SK-MEL-5 (cell line): Measurements from ENCODE around the gene KIAA1755. TPM values are rescaled to one million over a fixed set of nuclear protein-coding genes. Genes with fewer than 3 reads are reported as not detected.

Experiments used
- DNase-seq: peaks from one replicate; pipeline ENCODE4 v3.0.0-alpha.2; 2016; ENCODE audit warnings: low read depth, low spot score
- in situ Hi-C: cut with HindIII; loops from 2 replicates; pipeline ENCODE4 v1.10.0; 2016; ENCODE audit warnings: low sequenced_read_pairs, high pct_unique_total_duplicates, low pct_unique_long_range_greater_than_20kb
- total RNA-seq: library from RNA; depleted of rRNA; stranded (reverse); fragments of >200 nt; shearing (Covaris generic); gene quantifications from 2 replicates; pipeline ENCODE4 v1.2.3, GENCODE V29; 2014

The KIAA1755 gene
- total RNA-seq, 1 experiment from 2014 or later: not detected

DNA sequence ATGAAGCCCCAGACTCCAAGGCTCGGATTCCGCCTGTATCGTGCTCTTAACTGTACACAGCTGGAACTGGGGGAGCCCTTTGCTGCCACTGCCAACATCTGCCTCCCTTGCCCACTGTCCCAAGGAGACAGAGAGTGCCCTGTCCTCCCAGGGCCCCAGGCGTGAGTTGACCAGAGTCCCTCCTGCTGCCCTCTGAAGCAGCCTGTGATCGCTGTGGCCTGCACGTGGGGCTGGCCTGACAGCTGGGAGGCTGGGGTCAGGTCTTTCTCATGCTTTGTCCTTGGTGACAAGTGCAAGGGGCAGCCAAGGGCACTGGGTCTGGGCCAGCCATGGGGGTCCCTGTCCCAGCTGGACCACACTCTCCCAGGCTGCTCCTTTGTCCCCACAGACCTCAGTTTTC lies 44.3 kb downstream of the KIAA1755 start:
- no peak for DNase-seq
- in situ Hi-C loops: no loop called here

DNA sequence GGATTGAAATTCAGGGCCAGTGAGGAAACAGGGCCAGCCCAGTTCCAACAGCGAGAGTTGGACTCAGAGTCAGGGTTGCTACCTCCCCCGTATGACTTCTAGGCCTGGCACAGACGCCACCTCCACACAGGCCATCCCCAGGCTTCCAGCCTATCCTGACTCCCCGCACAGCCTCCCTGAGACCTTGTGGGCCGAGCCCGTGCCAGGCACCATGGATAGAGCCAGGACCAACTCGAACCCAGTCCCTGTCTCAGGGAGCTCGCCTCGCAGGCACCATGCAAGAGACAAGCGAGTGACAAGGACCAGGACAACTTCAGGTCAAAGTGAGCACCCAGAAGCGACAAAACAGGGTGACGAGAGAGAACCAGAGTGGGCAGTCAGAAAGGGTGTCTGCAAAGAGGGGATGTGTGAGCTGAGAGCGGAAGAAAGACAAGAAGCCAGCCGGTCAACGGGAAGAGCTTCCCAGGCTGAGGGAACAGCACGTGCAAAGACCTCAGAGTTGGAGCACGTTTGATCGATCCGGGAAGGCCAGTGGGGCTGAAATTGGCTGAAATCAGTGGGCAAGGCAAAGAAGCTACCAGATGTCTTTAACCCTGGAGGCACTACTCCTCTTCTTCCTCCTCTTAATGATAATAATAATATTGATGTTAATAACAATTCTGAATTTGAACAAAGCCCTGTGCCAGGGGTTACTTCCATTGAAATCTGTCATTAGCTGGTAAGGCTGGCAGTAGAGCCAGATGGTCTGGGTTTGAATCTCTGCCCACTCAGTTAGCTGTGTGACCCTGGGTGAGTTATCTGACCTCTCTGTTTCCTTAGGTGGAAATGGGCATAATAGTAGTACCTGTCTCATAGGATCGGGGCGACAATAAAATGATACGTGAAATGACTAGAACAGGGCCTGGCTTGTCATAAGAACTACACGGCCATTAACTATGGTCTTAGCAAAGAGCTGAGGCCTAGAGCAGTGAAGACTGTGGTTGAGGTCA lies 45.0 kb downstream of the KIAA1755 start:
- in situ Hi-C loops: no loop called here

DNA sequence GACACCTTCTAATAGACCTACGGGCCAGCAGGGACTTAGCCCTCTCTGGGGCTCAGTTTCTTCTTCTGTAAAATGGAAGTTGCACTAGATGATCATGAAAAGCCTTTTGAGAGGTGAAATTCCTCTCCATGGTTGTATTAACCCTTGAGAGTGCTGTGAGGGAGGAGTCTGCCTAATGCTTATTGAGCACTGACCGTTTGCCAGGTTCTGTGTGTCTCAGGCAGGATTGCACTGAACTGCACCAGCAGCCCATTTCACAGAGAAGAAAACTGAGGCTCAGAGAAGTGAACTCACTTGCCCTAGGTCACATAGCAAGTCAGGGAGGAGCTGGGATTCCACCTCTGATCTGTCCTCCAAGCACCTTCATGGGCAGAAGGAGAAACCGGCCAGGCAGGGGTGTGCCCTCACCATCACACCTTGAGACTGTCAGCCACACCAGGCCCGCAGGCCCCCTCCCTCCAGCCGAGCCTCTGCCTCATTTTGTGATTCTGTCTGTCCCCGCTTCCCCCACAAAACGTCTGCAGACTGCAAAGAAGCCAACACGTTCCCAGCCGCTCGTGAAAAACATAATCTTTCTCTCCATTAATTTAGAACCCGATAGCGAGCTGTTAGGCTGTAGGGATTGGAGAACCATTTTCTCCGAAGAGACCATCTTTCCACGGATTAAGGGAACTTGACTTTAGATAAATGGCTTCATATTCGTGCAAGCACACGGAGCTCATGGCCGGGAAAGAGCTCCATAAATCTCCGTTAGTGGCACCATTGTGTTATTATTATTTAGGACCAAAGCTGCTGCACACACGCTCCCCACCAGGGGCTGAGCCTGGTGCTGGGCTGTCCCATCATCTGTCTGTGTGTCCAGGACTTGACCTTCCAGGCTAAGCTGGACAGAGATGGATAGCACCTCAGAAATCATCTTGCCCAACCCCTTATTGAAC lies 46.0 kb downstream of the KIAA1755 start:
- in situ Hi-C loops: no loop called here
- no peak for DNase-seq

More for the DNA sequence above, 45.0 kb downstream of the KIAA1755 start:
- DNase-seq: no peak

DNA sequence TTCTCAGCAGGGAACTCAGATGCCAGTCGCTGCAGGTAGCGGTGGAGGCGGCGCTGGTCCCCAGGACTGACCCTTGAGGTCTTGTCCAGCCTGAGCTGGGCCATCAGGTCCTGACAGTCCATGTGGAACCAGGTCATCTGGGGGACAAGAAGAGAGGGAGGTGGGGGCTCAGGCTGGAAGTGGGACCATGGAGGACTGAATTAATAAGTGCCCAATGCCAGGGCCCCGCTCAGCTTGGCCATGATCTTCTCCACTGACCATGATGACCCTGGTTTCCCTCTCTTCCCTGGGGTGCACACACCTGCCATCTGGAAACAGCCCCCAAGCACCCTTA lies 47.0 kb downstream of the KIAA1755 start:
- no peak for DNase-seq
- in situ Hi-C loops: no loop called here

DNA sequence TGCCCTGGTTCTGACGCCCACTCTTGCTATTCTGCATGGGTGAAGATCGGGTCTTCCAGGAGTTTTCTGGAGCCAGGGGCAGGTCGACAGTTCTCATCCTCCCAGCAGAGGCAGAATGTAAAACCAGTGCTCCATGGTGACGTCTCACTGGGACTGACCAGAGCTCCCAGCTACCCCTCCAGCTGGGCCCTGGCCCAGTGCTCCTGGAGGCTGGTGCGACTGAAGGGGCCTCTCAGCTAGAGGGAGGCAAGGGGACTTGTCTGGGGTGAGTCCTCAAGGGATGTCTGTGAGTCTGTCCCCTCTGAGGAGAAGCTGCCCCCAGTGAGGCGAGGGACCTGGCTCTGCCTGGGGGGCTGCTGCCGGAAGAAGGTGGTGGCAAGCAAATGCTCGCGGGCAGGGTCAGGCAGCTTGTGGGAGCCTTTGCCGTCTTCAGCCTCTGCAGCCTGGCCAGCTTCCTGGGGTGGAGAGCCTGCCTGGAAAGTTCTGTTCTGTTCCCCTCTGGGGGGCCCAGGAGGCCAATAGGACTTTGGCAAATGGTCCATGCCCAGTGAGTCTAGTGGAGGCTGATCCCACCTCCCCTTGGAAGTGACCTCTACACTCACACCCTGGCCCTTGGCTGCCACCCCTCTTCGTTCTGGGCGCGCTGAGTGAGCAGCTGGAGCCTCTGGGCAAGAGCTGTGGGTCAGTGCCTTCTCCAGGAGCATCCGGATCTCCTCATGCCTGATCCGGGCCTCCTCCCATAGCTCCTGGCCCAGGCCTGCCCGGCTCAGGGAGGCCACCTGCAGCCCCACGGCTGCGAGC lies 47.5 kb downstream of the KIAA1755 start:
- no peak for DNase-seq
- in situ Hi-C loops: no loop called here

DNA sequence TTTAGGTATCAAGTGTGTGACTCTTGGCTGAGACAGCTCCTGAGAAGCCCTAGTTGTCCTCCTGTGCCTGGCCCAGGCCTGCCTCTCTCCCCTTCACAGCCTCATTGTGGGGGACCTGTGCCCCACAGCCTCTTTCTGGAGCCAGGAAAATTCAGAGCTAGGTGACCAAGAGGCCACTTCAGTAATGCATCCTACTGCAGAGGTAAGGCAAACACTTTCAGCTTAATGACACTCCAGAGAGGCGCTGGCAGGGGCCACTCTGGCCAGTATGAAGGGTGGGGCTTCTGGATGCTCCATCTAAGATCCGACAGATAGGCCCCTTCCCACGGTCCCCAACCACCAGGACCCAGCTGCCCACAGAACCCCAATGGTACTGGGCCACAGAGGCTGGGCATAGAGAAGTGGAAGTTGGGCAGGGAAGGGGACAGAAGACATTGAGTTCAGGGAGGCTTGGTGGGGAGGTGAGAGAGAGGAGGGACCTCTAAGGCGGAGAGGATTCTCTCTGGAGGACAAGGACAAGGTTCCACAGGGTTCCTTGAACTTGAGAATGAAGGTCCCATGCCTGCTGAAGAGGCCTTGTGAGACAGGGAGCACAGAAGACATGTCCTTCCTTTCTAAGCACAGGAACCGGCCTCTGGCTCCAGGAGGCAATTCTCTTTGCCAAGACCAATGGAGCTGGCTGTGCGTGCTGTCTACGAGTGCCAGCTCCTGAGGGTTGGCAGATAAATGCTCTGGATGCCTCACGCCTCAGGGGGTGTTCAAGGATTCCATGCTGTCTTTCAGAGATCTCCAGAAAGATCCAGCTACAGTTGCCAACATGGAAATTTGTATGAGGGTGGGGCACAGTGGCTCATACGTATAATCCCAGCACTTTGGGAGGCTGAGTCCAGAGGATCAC lies 49.1 kb downstream of the KIAA1755 start:
- DNase-seq: no peak
- in situ Hi-C loops: no loop called here

DNA sequence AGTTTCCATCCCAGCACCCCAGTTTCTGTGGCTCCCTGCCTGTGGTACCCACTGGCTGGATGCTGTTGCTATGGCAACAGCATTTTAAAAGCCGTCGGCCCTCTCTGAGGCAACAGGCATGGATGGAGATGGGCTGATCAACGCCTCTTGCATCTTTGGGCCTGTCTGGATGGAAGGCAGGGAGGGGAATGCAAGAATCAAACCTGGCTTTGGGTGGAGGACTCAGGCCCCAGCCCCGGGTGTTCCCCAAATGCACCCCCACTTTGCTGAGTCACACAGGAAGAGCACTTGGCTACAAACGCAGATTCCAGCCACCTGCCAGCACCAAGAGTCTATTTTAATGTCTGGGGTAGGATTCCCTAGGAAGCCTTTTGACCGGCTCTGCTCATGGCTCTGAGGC lies 49.8 kb downstream of the KIAA1755 start:
- in situ Hi-C loops: no loop called here
- DNase-seq: no peak

DNA sequence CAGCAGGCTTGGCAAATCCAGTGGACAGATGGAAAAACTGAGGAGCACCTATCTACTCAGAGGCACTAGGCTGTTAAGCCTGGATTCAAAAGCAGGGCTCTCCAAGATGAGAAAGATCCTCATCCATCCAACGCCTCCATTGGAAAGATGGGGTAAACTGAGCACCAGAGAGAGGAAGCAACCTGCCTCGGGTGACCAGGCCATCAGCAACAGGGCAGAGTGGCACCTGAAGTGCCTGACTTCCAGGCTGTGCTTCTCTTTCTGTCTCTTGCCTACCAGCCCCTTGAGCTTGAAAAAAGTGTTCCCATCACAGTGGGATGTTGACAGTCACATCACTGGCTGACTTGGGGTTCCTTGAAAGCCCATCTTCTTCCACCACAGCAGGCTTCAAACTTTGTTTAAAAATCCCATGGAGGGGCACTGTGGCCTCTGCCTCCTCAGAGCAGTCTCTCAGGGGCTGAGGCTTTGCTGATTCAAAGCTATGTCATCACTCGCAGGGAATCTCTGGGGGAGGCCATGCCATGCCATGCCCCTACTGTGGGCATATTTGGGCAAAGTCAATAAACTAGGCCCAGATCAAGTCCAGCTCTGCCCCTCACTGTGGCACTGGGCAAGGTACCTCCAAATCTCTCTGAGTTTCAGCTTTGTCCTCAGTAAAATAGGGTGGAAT lies 50.7 kb downstream of the KIAA1755 start:
- no peak for DNase-seq
- in situ Hi-C loops: no loop called here

DNA sequence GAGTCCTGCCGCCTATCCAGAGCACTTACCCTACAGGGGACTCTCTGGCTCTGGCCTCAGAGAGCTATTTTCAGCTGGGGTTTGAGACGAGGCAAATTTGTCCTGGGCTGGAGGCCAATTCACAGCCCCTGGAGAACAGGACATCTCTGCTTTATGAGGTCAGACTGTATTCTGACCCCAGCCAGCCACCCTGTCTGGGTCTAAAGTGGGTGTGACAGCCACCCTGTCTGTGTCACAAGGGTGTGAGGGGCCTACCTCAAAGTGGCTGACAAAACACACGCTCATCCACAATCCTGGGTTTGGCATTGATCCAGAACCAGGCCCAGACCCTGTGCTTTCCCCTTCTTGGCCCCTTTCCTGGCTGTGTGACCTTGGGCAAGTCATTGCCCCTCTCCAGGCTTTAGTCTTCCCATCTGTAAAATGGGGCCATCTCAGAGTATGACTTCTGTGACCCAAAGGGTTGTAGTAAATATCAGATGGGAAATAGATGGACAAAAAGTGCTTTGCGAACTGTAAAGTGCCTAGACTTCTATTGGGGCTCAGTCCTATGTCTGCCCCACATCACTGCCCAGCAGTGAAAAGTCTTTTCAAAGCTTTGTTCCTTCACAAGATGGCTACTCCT lies 51.4 kb downstream of the KIAA1755 start:
- in situ Hi-C loops: no loop called here
- DNase-seq: no peak

DNA sequence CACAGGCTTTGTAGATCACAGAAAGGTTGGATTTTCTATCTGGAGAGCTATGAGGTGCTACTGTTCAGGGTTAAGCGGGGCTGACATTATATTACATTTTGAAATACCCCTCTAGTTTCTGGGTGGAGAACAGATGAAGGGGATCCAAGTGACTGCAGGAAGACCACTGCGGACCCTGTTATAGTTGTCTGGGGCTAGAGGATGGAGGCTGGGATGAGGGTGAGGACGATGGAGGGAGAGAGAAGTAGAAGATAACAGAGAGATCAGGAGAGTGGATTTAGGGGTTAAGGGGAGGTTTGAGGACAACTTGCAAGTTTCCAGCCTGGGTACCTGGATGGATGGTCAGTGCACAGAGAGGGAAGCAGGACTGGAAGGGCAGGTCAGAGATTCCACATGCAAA lies 52.0 kb downstream of the KIAA1755 start:
- DNase-seq: no peak
- in situ Hi-C loops: no loop called here

DNA sequence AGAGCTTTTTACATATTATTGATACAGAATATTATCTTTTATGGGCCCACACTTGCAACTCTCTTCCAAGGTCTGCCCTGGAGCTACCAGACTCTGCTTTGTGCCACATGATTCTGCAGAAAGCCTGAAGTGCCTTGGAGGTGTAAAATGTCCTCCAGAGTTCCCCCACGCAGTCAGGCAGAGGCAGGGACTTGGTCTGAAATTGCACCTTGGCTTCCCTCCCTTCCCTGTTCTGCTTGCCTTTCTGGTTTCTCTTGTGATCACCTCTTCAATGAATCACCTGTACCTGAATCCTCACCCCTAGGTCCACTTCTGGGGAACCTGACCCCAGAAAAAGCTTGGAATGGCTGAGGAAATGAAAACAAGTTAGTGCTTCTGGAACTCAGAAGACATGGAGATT lies 52.4 kb downstream of the KIAA1755 start:
- in situ Hi-C loops: no loop called here

DNA sequence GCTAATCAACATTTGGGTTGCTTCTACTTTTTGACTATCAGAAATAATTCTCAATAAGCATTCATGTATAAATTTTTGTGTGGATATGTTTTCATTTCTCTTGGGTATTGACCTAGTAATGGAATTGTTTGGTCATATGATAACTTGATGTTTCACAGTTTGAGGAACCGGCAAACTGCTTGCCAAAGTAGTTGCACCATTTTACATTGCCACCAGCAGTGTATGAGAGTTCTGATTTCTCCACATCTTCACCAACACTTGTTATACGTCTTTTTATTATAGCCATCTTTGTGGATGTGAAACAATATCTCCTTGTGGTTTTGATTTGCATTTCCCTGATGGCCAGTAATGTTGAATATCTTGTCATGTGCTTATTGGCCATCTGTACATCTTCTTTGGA lies 52.9 kb downstream of the KIAA1755 start:
- DNase-seq: no peak
- in situ Hi-C loops: no loop called here

More for the DNA sequence above, 52.4 kb downstream of the KIAA1755 start:
- DNase-seq: no peak

DNA sequence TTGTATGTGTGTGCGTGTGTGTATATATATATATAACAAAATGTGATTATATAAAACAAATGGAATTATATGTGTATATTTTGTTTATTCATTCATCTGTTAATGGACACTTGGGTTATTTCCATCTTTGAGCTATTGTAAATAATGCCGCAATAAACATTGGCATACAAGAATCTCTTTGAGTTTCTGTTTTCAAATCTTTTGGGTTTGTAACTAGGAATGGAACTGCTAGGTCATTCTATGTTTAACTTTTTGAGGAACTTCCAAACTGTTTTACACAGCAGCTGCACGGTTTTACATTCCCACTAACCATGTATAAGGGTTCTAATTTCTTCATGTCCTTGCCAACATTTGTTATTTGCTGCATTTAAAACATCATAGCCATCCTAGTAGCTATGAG lies 55.5 kb downstream of the KIAA1755 start:
- no peak for DNase-seq
- in situ Hi-C loops: no loop called here

DNA sequence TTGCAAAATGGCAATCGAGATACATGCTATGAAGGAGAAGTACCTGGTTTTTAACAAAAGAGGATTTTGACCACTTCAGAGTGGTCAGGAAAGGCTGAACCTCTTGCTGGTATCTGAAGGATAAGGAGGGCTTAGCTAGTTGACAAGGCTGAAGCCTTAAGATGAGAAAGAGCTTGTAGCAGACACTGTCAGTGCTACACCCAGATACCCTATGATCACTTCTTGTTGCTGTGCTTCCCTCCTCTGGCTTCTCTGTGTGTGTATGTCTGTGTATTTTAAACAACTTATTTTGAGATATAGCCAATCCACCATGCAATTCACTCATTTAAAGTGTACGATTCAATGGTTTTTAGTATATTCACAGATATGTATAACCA lies 56.6 kb downstream of the KIAA1755 start:
- in situ Hi-C loops: no loop called here
- no peak for DNase-seq

DNA sequence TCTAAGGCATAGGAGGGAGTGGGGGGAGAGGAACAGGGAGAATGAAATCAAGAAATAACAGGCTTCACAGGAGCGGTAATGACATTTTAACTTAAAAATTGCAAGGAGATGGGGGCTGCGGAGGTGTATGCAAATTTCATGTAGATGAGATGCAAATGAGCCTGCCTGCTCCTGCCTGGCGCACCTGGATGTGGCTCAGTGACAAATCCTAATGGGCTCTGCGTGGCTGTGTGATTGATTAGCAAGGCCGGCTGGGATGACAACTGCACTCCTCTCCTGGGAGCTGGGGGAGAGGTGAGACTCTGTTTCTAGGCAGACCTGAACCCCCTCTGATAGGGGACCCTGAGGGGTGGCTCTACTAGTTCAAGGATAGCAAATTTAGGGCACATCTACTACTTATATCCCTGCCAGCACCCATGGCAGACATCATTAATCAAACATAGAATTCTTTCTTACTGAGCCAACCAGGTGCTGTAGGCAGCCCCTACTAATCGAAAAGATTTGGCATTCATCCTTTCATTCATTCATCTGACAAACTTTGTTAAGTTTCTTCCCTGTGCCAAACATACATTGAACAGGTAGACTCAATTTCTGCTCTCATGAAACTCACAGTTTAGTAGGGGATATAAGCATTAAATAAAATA lies 57.1 kb downstream of the KIAA1755 start:
- in situ Hi-C loops: no loop called here
- no peak for DNase-seq

DNA sequence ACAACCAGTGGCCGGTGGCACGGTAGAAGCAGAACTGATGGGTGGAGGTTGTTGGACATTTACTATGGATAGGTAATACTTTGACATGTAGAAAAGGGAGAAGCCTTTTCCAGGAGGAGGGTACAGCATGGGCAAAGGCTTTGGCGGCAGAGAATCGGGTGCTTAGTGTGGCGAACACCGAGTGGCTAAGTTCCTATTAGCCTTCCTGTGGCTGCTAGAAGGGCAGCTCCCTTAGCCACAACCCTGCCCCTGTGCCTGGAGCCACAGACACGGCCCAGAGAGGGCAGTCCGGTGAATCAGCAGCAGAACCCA lies 57.6 kb downstream of the KIAA1755 start:
- in situ Hi-C loops: no loop called here
- no peak for DNase-seq
